IPS-15b (cell line): Measurements from ENCODE around the gene ERH.

Source experiments
- H3K27me3 ChIP-seq: one replicate; pipeline ENCODE4 v1.6.1; 2013; ENCODE audit warnings: low read length; ENCODE audit not compliant: control insufficient read depth, insufficient read depth
- H3K36me3 ChIP-seq: one replicate; pipeline ENCODE4 v1.6.1; 2013; ENCODE audit warnings: low read length; ENCODE audit not compliant: control insufficient read depth, insufficient read depth
- H3K4me1 ChIP-seq: one replicate; pipeline ENCODE4 v1.6.1; 2013; ENCODE audit warnings: mild to moderate bottlenecking, low read length; ENCODE audit not compliant: control insufficient read depth, insufficient read depth
- H3K4me3 ChIP-seq: one replicate; pipeline ENCODE4 v1.5.1; 2013; ENCODE audit warnings: low read depth, low read length
- H3K9ac ChIP-seq: one replicate; pipeline ENCODE4 v1.6.1; 2013; ENCODE audit warnings: low read depth, mild to moderate bottlenecking, low read length
- H3K9me3 ChIP-seq: one replicate; pipeline ENCODE4 v1.6.1; 2013; ENCODE audit warnings: mild to moderate bottlenecking, low read length; ENCODE audit not compliant: control insufficient read depth, insufficient read depth

Gene ERH

DNA sequence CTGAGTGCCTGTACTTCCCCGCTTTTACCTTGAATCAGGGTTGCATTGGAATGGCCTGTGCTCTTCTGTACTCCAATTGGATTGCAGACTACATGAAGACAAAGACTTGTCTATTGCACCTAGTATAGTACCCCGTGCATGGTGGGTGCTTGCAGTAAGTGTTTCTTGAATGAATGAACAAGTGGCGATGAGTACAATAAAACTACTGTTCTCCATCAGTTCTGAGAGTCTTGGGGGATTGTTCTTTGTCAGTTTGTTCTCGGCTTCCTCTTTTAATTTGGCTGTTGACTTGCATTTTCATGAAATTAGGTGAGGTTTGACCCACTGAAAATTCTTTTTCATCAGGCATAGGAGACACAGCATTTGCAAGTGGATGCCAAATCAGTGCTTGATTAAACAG lies 34.1 kb downstream of the ERH start:
- no peaks in the 10 kb centered on the region for H3K27me3 ChIP-seq

DNA sequence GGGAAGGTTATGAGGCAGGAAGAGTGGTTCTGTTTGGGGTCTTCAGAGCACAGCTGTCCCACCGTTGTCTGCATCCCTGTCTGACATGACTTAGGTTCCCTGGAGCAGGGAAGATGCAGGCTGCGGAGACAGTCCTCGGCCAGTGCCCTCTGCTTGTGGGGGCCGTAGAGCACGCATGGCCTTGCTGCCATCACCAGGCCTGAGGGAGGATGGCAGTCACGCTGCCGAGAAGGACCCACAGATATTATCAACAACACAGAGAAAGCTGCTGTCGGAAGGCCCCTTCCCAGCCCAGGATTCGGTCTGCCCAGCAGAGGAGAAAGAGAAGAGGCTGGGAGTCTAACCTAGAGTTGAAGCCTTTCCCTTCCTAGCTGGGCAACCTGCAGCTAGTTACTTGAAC lies 35.0 kb downstream of the ERH start:
- H3K4me3 ChIP-seq, result no peak overlapping the region
- H3K27me3 ChIP-seq, result no peaks in the 10 kb centered on the region
- H3K36me3 ChIP-seq, result no peaks in the 10 kb centered on the region
- no peak overlapping the region for H3K9ac ChIP-seq
- no peaks in the 10 kb centered on the region for H3K9me3 ChIP-seq
- no peaks in the 10 kb centered on the region for H3K4me1 ChIP-seq

More for the DNA sequence above, 34.1 kb downstream of the ERH start:
- Histone ChIP-seq H3K36me3 (no peaks in the 10 kb centered on the region), H3K9me3 (no peaks in the 10 kb centered on the region), H3K4me3 (no peak overlapping the region), H3K9ac (no peak overlapping the region), H3K4me1 (no peaks in the 10 kb centered on the region)

- no peak overlapping the region for H3K4me3 ChIP-seq
- no peaks in the 10 kb centered on the region for H3K9me3 ChIP-seq
- H3K36me3 ChIP-seq, result no peaks in the 10 kb centered on the region
- no peaks in the 10 kb centered on the region for H3K27me3 ChIP-seq
- no peaks in the 10 kb centered on the region for H3K4me1 ChIP-seq
- no peak overlapping the region for H3K9ac ChIP-seq
These were observed 37.5 kb downstream of the ERH start for GRCh38 chr14:69360438-69361108.

- Histone ChIP-seq H3K4me1 (no peaks in the 10 kb centered on the region), H3K27me3 (no peaks in the 10 kb centered on the region), H3K36me3 (no peaks in the 10 kb centered on the region), H3K4me3 (no peak overlapping the region), H3K9ac (no peak overlapping the region), H3K9me3 (no peaks in the 10 kb centered on the region)
These were observed 39.1 kb downstream of the ERH start for GRCh38 chr14:69358966-69359365.

- H3K27me3 ChIP-seq, result no peaks in the 10 kb centered on the region
- H3K4me1 ChIP-seq, result no peaks in the 10 kb centered on the region
- no peak overlapping the region for H3K9ac ChIP-seq
- no peaks in the 10 kb centered on the region for H3K9me3 ChIP-seq
- no peak overlapping the region for H3K4me3 ChIP-seq
- H3K36me3 ChIP-seq, result no peaks in the 10 kb centered on the region
These were observed 39.7 kb downstream of the ERH start for GRCh38 chr14:69358233-69358963.

- Histone ChIP-seq H3K4me1 (no peaks in the 10 kb centered on the region), H3K36me3 (no peaks in the 10 kb centered on the region), H3K4me3 (no peak overlapping the region), H3K9me3 (no peaks in the 10 kb centered on the region), H3K27me3 (no peaks in the 10 kb centered on the region), H3K9ac (no peak overlapping the region)
These were observed 40.4 kb downstream of the ERH start for GRCh38 chr14:69357544-69358200.

GRCh38 chr14:69356903-69357543 lies 41.1 kb downstream of the ERH start:
- Histone ChIP-seq H3K9ac (no peak overlapping the region), H3K27me3 (no peaks in the 10 kb centered on the region), H3K36me3 (no peaks in the 10 kb centered on the region)

GRCh38 chr14:69355607-69356281 lies 42.4 kb downstream of the ERH start:
- H3K4me1 ChIP-seq, result peaks cover 2% of the 10 kb centered on the region
- no peaks in the 10 kb centered on the region for H3K36me3 ChIP-seq

More at GRCh38 chr14:69356903-69357543, 41.1 kb downstream of the ERH start:
- Histone ChIP-seq H3K4me3 (no peak overlapping the region), H3K4me1 (no peaks in the 10 kb centered on the region), H3K9me3 (no peaks in the 10 kb centered on the region)

GRCh38 chr14:69355154-69355597 lies 42.9 kb downstream of the ERH start:
- no peaks in the 10 kb centered on the region for H3K36me3 ChIP-seq
- H3K4me1 ChIP-seq, result peaks cover 2% of the 10 kb centered on the region
- no peak overlapping the region for H3K4me3 ChIP-seq
- no peaks in the 10 kb centered on the region for H3K27me3 ChIP-seq
- no peak overlapping the region for H3K9ac ChIP-seq
- no peaks in the 10 kb centered on the region for H3K9me3 ChIP-seq

More at GRCh38 chr14:69355607-69356281, 42.4 kb downstream of the ERH start:
- no peak overlapping the region for H3K9ac ChIP-seq
- no peaks in the 10 kb centered on the region for H3K9me3 ChIP-seq
- no peak overlapping the region for H3K4me3 ChIP-seq
- no peaks in the 10 kb centered on the region for H3K27me3 ChIP-seq

DNA sequence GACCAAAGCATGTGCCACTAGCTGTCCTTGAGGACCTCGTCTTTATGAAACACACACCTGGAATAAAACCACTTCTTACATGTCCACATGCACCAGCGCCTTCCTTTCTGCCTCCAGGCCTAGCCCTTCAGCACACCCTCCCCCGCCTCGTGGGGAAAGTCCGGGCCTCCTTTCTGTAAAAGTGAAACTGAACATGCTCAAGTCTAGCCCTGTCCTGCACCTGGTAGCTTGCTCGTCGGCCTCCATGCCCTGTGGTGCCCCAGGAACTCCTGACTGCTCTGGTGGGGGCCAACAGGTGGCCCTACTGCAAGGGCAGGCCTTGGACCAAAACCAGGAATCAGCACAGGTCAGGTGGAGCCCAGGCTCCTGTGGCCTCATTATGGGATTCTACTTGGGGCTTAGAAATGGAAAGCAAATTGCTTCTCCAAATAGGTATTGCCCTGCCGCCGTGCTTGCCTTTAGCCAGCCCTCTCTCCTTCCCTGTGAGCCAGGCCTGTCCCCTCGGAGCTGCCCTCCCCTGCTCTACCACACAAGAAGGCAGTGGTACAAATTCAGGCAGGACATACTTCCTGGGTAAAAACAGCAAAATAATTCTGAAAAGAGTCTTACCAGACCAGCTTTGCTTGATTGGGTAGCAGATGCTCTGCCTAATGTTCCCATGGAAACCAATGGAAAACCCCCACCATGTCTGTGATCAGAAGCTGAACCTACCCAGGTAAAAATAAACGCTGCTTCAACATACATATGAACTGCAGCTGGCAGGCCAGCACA lies 43.5 kb downstream of the ERH start:
- Histone ChIP-seq H3K36me3 (no peaks in the 10 kb centered on the region), H3K4me3 (no peak overlapping the region), H3K4me1 (peaks cover 2% of the 10 kb centered on the region), H3K27me3 (no peaks in the 10 kb centered on the region), H3K9ac (no peak overlapping the region), H3K9me3 (no peaks in the 10 kb centered on the region)

DNA sequence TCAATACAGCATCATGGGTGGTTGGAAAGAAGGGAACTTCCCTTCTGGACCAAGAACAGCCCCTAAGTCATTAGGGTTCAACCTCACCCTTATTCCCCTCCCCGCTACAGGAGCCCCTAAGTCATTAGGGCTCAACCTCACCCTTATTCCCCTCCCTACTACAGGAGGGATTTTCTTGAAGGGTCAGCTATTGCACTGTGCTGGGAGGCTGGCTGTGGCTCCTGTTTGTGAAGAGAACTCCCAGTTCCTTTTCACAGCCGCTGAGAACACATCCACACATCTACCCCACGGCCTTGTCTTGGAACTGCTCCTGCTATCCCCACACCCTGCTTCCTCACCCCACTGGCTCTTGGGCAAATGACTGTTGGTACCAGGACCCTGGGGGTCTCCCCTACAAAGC lies 44.9 kb downstream of the ERH start:
- H3K9me3 ChIP-seq, result no peaks in the 10 kb centered on the region
- no peaks in the 10 kb centered on the region for H3K27me3 ChIP-seq
- H3K4me1 ChIP-seq, result peaks cover 2% of the 10 kb centered on the region
- no peak overlapping the region for H3K4me3 ChIP-seq
- no peak overlapping the region for H3K9ac ChIP-seq
- H3K36me3 ChIP-seq, result no peaks in the 10 kb centered on the region
